GM18520 (cell line): ENCODE results near the gene TXNDC11.
A peak's percentile ranks its signal among the peaks of the same experiment; 100 is the strongest.

Experiments
- ATAC-seq: cut with Tn5 transposase; IDR thresholded peaks from one replicate; pipeline ENCODE4 v1.9.1; 2021; ENCODE audit not compliant: unreplicated experiment

TXNDC11 gene

GRCh38 chr16:11675561-11676511, 66.8 kb downstream of the TXNDC11 start:
- no peak for ATAC-seq

- no peak for ATAC-seq
Measured at GRCh38 chr16:11674818-11675560, 67.7 kb downstream of the TXNDC11 start.

- ATAC-seq, result no peak
Measured at GRCh38 chr16:11674001-11674817, 68.4 kb downstream of the TXNDC11 start.

GRCh38 chr16:11673091-11674000, 69.3 kb downstream of the TXNDC11 start:
- no peak for ATAC-seq

- ATAC-seq, result no peak
Measured at GRCh38 chr16:11672206-11673090, 70.2 kb downstream of the TXNDC11 start.

- no peak for ATAC-seq
Measured at GRCh38 chr16:11671676-11672075, 71.0 kb downstream of the TXNDC11 start.

GRCh38 chr16:11671271-11671670, 71.4 kb downstream of the TXNDC11 start:
- no peak for ATAC-seq

- peak; percentile 29 for ATAC-seq
Measured at GRCh38 chr16:11670171-11671131, 72.2 kb downstream of the TXNDC11 start.

GRCh38 chr16:11669380-11670146, 73.1 kb downstream of the TXNDC11 start:
- ATAC-seq, result no peak

GRCh38 chr16:11668623-11669379, 73.9 kb downstream of the TXNDC11 start:
- no peak for ATAC-seq

- peak; percentile 32 for ATAC-seq
Measured at GRCh38 chr16:11667824-11668622, 74.6 kb downstream of the TXNDC11 start, which contains the start of gene SNN. Gene SNN (plus strand): TSS chr16:11668455. CDS start chr16:11676060, 7,605 bp downstream.

- no peak for ATAC-seq
Measured at GRCh38 chr16:11667221-11667823, 75.3 kb downstream of the TXNDC11 start.

GRCh38 chr16:11666103-11667055, 76.3 kb downstream of the TXNDC11 start:
- ATAC-seq, result no peak

GRCh38 chr16:11665071-11665491, 77.6 kb downstream of the TXNDC11 start:
- no peak for ATAC-seq
